ENCODE data around the gene RBBP9.

- TF ChIP-seq, protein P1, sequence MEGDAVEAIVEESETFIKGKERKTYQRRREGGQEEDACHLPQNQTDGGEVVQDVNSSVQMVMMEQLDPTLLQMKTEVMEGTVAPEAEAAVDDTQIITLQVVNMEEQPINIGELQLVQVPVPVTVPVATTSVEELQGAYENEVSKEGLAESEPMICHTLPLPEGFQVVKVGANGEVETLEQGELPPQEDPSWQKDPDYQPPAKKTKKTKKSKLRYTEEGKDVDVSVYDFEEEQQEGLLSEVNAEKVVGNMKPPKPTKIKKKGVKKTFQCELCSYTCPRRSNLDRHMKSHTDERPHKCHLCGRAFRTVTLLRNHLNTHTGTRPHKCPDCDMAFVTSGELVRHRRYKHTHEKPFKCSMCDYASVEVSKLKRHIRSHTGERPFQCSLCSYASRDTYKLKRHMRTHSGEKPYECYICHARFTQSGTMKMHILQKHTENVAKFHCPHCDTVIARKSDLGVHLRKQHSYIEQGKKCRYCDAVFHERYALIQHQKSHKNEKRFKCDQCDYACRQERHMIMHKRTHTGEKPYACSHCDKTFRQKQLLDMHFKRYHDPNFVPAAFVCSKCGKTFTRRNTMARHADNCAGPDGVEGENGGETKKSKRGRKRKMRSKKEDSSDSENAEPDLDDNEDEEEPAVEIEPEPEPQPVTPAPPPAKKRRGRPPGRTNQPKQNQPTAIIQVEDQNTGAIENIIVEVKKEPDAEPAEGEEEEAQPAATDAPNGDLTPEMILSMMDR (IDR thresholded peaks at IDR 0.05; ENCODE audit: low read depth, low read length, poor library complexity, severe bottlenecking) = no peak
- no peak for TF ChIP-seq EZH2phosphoT487 (IDR thresholded peaks at IDR 0.05; ENCODE audit: borderline replicate concordance, low read length)
Observed at GRCh38 chr20:18533491-18533890, 36.5 kb upstream of the RBBP9 start.
